OCI-LY7 (cell line): ENCODE data around the gene IPO7. TPM values are rescaled to one million over a fixed set of nuclear protein-coding genes. Genes with fewer than 3 reads are reported as not detected.

Experiments
- BruUV-seq: library from RNA; stranded (reverse); fragments of 400-500 nt; replicated peaks from 2 replicates; lab custom pipeline; 2021; lab: Mats Ljungman, UMichigan
- CTCF ChIA-PET: fragments of 300-600 bp; sonication (Branson Sonifier 250); formaldehyde crosslinking; loops from one replicate; lab custom pipeline; 2022; ENCODE audit warnings: antibody characterized with exemption; ENCODE audit not compliant: unreplicated experiment; lab: Charles Lee
- POLR2A ChIA-PET: fragments of 300-600 bp; sonication (Branson Sonifier 250); formaldehyde crosslinking; loops from one replicate; lab custom pipeline; 2022; ENCODE audit warnings: antibody characterized with exemption; lab: Charles Lee
- DNase-seq: peaks from one replicate; pipeline ENCODE4 v3.0.0-alpha.2; 2015; ENCODE audit warnings: low spot score
- H2AFZ ChIP-seq: fragments of 200-600 bp; sonication (generic), shearing (Covaris generic); 2 replicates; pipeline ENCODE4 v1.6.1; 2014; ENCODE audit warnings: mild to moderate bottlenecking, antibody characterized with exemption, low read length, moderate library complexity
- H3K27ac ChIP-seq: fragments of 200-600 bp; sonication (generic); 2 replicates; pipeline ENCODE4 v1.5.1; 2014; ENCODE audit warnings: mixed run types, low read depth, mild to moderate bottlenecking, moderate library complexity, low read length, inconsistent platforms; ENCODE audit not compliant: poor library complexity, severe bottlenecking
- H3K36me3 ChIP-seq: fragments of 200-600 bp; sonication (generic); 2 replicates; pipeline ENCODE4 v1.6.1; 2014; ENCODE audit warnings: mild to moderate bottlenecking, antibody characterized with exemption, low read length, moderate library complexity, mixed read lengths; ENCODE audit not compliant: insufficient read depth
- H3K4me1 ChIP-seq: fragments of 200-600 bp; sonication (generic); 2 replicates; pipeline ENCODE4 v1.5.1; 2014; ENCODE audit warnings: mild to moderate bottlenecking, low read length; ENCODE audit not compliant: insufficient read depth, poor library complexity, severe bottlenecking
- H3K4me2 ChIP-seq: fragments of 200-600 bp; sonication (generic); 2 replicates; pipeline ENCODE4 v1.6.1; 2014; ENCODE audit warnings: mild to moderate bottlenecking, low read length
- H3K4me3 ChIP-seq: fragments of 200-600 bp; sonication (generic); 2 replicates; pipeline ENCODE4 v1.5.1; 2014; ENCODE audit warnings: mild to moderate bottlenecking, low read depth, low read length; ENCODE audit not compliant: poor library complexity, severe bottlenecking
- H3K79me2 ChIP-seq: fragments of 200-600 bp; sonication (generic); 2 replicates; pipeline ENCODE4 v1.6.1; 2016; ENCODE audit warnings: low read depth, mild to moderate bottlenecking, low read length, moderate library complexity, mixed read lengths; ENCODE audit not compliant: insufficient read depth
- H3K9me2 ChIP-seq: fragments of 200-600 bp; sonication (generic); 2 replicates; pipeline ENCODE4 v1.6.1; 2016; ENCODE audit warnings: mild to moderate bottlenecking, low read length, mixed read lengths; ENCODE audit not compliant: insufficient read depth
- H3K9me3 ChIP-seq: fragments of 200-600 bp; sonication (generic); 2 replicates; pipeline ENCODE4 v1.6.1; 2014; ENCODE audit warnings: mild to moderate bottlenecking, mixed run types, low read length, mixed read lengths
- H4K20me1 ChIP-seq: fragments of 200-600 bp; sonication (generic); 2 replicates; pipeline ENCODE4 v1.6.1; 2014; ENCODE audit warnings: mild to moderate bottlenecking, antibody characterized with exemption, low read length, moderate library complexity, mixed read lengths; ENCODE audit not compliant: insufficient read depth
- CTCF ChIP-seq: fragments of 200-600 bp; sonication (generic); conservative IDR thresholded peaks from 2 replicates; pipeline ENCODE4 v1.5.1; 2014; ENCODE audit warnings: mild to moderate bottlenecking, antibody characterized with exemption, low read length, moderate library complexity, mixed read lengths
- EZH2phosphoT487 ChIP-seq: fragments of 200-600 bp; sonication (generic); IDR thresholded peaks from 2 replicates; pipeline ENCODE4 v1.6.1; 2018; ENCODE audit warnings: low read depth, borderline replicate concordance, mild to moderate bottlenecking, mixed run types, antibody characterized with exemption, low read length, moderate library complexity, mixed read lengths
- intact Hi-C: fragments of 100-400 bp; cut with micrococcal nuclease; formaldehyde crosslinking; loops from one replicate; pipeline ENCODE4 v1.10.0; 2022; ENCODE audit not compliant: unreplicated experiment
- small RNA-seq: library from RNA; depleted of rRNA; stranded (forward); fragments of <200 nt; gene quantifications from one replicate; pipeline ENCODE3, GENCODE V24; 2014
- total RNA-seq, 2 experiments: library from RNA; depleted of rRNA in 1 of 2; stranded (reverse); fragments of >200 nt in 1 of 2; shearing (Covaris generic) in 1 of 2; gene quantifications; 2 replicates each; pipeline ENCODE4 v1.2.3, GENCODE V29; 2014 to 2022

The IPO7 gene
- total RNA-seq, 2 experiments from 2014 or later, result 120 to 160 TPM

GRCh38 chr11:9494316-9494715, 109.9 kb downstream of the IPO7 start:
- TF ChIP-seq EZH2phosphoT487, result no peak
- H3K79me2 ChIP-seq, result no peaks in the 10 kb centered on the region
- no peaks in the 10 kb centered on the region for H3K4me1 ChIP-seq
- H3K9me3 ChIP-seq, result no peaks in the 10 kb centered on the region
- H3K27ac ChIP-seq, result no peak overlapping the region
- no peaks in the 10 kb centered on the region for H3K9me2 ChIP-seq
- no peak overlapping the region for H2AFZ ChIP-seq
- ChIA-PET POLR2A (interaction anchor here (0.5 kb wide), 1 partner anchor 214 kb away, joined by 3 read pairs; no protein-coding TSS in a partner anchor), CTCF (no interaction called here)
- intact Hi-C loops, result no loop called here
- H3K4me2 ChIP-seq, result no peak overlapping the region
- BruUV-seq, result no TSS peak
- H3K4me3 ChIP-seq, result no peak overlapping the region
- H3K36me3 ChIP-seq, result peaks cover 82% of the 10 kb centered on the region
- no peak for DNase-seq
- no peaks in the 10 kb centered on the region for H4K20me1 ChIP-seq

GRCh38 chr11:9495803-9496514, 111.5 kb downstream of the IPO7 start:
- H3K79me2 ChIP-seq, result no peaks in the 10 kb centered on the region
- no peaks in the 10 kb centered on the region for H3K4me1 ChIP-seq
- BruUV-seq, result no TSS peak
- DNase-seq, result no peak
- no peak for TF ChIP-seq EZH2phosphoT487
- TF ChIP-seq CTCF, result no peak
- H4K20me1 ChIP-seq, result no peaks in the 10 kb centered on the region
- H3K27ac ChIP-seq, result no peak overlapping the region
- H3K9me3 ChIP-seq, result no peaks in the 10 kb centered on the region
- no peak overlapping the region for H3K4me3 ChIP-seq
- H3K4me2 ChIP-seq, result no peak overlapping the region
- no peaks in the 10 kb centered on the region for H3K9me2 ChIP-seq
- H2AFZ ChIP-seq, result no peak overlapping the region
- intact Hi-C loops, result no loop called here
- H3K36me3 ChIP-seq, result peaks cover 79% of the 10 kb centered on the region
- ChIA-PET CTCF (no interaction called here), POLR2A (interaction anchor here (0.6 kb wide), 1 partner anchor 199 kb away, joined by 3 read pairs; no protein-coding TSS in a partner anchor)

Small RNA genes within 50 kb of the gene (small RNA-seq; reads per million reads assigned to genes)
- gene SNORA23, result 74.9 reads per million, percentile 99 among the genes with 10 or more reads in this experiment

Other genes starting within 250 kb of the IPO7 start
- 8.3 and 10.5 TPM in 2 replicates for gene DENND5A, start 119.3 kb upstream of the IPO7 start, total RNA-seq (2014; rRNA removed; shearing (Covaris generic))
- 4.0 and 5.1 TPM in 2 replicates for gene DENND5A, start 119.3 kb upstream of the IPO7 start, total RNA-seq (2022)
- 46.9 and 53.9 TPM in 2 replicates for gene TMEM41B, start 70.1 kb upstream of the IPO7 start, total RNA-seq (2014; rRNA removed; shearing (Covaris generic))
- 44.3 and 44.7 TPM in 2 replicates for gene TMEM41B, start 70.1 kb upstream of the IPO7 start, total RNA-seq (2022)
- gene ZNF143, start 76.4 kb downstream of the IPO7 start, total RNA-seq (2014; rRNA removed; shearing (Covaris generic)), result 25.0 and 36.2 TPM in 2 replicates
- gene ZNF143, start 76.4 kb downstream of the IPO7 start, total RNA-seq (2022), result 22.9 and 28.4 TPM in 2 replicates
- 141 and 147 TPM in 2 replicates for gene WEE1, start 189.0 kb downstream of the IPO7 start, total RNA-seq (2014; rRNA removed; shearing (Covaris generic))
- 216 and 237 TPM in 2 replicates for gene WEE1, start 189.0 kb downstream of the IPO7 start, total RNA-seq (2022)